Stimulated activated CD4-positive, alpha-beta T cell treated with anti-CD3 and anti-CD28 coated beads, Interleukin-1b, Interleukin-23, amount 100 ng/mL, for 4 hours (primary cell): ENCODE results near the gene FRMD1.

Experiments
- DNase-seq, 2 donors: peaks; one replicate each; pipeline ENCODE4 v3.0.0-alpha.2; 2020; ENCODE audit warnings: low read depth in 2 of 2

The FRMD1 gene

DNA sequence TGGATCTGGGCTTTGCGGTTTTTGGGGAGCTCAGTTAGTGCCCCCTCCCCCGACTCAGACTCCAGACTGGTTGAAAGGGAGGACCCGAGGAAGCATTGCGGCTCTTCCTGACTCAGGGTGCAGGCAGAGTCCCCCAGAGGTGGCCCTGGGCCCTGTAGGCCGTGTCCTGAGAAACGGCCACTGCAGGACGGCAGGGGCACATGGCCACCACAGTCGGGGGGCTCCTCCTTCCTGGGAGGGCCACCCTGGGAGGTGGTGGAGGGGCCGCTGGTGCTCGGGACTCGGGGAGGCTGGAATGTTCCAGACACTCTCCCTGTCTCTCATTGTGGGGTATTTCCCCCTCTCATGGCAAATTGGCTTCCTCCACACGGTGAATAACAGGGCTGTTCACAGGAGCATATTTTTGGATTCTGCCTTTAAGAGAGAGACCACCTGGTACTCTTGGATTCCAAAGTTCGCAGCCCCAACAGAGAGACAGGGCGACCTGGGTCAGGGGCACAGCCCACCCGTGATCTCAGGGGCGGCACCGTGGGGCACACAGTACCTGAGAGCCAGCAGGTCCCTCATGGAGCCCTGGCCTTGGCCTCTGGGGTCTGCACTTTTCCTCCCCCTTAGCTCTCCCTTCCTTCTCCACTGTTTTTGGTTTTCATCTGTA, 35.7 kb downstream of the FRMD1 start:
- no peak for DNase-seq

DNA sequence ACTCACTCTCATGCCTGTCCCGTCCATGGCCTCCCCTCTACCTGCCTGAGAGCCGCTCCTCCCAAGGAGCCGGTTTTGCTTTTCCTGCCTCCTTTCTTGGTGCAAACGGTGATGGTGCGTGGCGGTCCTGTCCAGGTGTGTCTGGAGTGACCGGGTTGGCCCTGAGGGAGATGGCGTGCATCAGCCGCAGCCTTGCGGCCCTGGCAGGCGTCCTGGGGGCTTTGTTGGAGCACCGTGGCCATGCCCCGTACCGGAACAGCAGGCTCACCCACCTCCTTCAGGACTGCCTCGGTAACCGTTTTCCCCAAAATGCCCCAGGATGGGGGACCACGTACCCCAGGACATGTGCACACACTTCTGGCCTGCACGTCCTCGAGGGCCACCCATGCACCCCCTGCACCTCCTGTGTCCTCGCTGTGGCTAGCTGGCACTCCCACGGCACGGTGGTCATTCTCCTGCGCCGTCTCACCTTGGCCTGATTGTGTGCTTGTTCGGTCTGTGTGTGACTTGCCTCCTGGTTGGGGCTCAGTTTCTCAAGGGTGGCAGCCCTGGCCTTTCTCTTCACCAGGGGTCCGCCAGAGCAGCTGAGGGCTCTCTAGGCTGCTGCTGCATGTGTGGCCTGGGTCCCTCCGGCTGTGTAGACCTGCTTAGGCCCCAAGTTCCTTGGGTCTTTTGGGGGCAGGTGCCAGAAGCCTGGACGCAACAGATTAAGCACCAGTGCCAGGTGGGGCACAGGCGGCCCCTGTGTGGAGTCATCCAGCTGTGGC, 36.4 kb downstream of the FRMD1 start:
- no peak for DNase-seq

DNA sequence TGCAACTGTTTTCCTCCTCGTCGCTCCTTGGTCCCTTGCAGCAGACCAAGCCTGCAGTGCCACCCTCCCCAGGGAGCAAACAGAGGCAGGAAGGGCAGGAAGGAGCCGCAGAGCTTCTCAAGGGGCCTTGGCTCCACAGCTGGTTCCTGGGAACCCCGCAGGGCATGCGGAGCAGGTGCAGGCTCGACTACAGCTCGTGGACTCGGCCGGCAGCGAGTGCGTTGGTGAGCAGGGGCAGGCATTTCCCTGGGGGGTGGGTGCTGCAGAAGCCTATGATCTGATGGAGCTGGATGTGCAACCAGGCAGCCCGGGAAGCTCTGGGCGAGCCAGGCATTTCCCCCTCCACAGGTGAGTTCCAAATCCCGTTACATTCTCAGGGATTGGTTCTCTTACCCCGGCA, 37.1 kb downstream of the FRMD1 start:
- DNase-seq = no peak

DNA sequence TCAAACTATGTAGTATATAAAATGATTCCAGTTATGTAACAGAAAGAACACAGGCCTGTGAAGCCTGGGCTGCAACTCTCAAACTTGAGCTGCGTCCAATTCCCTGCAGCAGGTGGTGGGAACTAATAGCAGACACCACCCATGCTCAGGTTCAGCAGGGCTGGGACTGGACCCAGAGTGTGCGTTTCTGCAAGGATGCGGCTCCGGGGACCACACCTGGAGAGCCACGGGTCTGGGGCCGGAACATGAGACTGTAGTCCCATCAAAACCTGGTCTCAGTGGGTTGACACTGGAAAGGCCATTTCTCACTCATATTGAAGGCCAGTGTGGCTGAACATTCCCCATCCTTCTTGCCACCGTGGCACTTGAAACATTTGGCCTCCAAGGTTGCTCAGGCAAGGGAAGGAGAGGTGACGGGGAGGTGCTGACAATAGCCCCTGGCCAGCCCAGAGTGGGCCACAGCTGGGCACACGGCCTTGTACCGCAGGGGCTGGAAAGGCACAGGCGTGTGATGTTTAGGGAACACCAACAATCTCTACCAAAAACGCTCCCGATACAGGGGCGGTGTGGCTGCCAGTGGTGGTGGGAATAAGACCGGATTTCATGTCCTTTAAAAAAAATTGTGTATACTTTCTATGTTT, 38.0 kb downstream of the FRMD1 start:
- DNase-seq = no peak

DNA sequence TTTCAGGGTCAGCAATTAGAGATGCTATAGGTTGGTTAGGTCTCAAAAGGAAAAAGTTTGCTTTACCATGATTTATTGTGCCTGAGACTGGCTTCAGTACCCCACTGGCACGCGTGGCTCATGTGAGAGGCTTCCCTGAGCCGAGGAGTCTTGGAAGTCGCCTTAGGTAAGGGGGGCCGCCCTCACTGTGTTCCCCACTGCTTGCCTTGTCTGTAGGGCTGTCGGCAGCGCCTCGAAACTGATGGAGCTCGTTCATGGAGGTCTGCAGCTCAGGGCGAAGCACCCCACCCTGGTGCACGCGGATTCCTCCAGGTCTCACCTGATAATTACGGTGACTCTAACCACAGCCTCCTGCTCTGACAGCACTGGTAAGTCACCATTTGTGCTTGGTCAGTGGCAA, 39.2 kb downstream of the FRMD1 start:
- no peak for DNase-seq

DNA sequence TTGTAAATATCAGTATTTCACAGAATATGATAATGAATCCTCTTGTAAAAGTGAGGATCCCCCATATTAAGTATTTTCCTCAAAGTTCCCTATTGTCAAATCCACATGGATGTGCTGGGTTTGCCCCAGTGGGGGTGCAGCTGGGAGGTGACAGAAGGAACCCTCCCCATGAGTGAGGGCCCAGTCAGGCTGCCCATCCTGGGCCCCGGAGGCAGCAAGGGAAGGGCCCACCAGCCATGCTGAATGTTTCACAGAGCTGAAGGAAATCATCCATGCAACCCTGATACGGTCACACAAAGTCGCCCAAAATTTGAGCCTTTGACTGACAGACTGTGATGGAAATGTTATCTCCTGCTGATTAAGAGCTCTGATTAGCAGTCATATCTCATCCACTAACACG, 39.7 kb downstream of the FRMD1 start:
- DNase-seq = no peak

DNA sequence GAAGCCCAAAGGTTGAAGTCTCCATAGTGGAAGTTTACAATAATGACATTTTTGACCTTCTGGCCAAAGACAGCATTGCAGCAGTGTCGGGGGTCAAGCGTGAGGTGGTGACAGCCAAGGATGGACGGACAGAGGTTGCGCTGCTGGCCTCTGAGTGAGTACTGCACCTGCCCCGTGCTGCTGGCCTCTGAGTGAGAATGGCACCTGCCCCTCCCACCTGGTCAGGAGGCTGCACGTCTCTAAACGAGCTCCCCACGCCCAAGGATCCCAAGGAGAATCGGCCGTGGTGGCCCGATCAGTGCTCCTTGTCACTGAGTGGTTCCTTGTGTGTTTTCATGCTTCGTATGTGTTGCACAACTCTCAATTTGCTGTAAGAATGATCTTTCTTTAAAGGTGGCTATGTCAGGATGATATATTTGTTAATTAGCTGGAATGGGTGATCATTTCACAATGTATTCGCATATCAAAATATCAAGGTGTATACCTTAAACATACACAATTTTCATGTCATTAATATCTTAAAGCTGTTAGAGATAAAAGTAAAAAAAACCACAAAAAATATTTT, 40.4 kb downstream of the FRMD1 start:
- DNase-seq = no peak

DNA sequence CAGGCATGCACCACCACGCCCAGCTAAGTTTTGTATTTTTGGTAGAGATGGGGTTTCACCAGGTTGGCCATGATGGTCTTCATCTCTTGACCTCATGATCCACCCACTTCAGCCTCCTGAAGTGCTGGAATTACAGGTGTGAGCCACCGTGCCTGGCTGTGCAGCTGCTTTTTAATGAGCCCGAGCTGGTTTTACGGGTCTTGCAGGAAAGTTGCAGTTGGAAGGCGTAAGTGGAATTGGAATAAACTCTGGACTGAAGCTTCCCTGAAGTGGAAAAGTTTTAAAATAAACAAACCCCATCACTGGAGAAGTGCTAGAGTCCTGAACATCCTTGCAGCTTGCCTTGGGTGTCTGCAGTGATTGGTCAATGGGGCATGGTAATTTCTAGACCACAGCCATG, 41.2 kb downstream of the FRMD1 start:
- no peak for DNase-seq

DNA sequence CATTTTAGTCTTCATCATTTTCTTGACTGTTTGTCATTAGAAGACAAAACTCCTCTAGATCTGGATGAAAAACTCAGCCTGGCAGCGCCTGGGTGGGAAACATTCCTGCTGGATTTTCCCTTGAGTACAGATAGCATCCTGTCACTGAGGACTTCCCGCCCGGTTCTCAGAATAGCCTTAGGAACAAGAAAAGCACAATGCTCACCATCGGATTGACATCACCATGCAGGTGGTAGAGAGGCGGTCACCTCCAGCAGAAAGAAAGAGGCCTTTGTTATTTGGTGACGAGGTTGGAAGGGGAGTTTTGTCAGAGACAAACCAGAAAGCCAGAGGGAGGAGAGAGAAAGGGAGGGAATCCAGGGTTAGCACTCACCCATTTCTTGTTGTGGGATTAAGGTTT, 41.8 kb downstream of the FRMD1 start:
- DNase-seq = no peak

DNA sequence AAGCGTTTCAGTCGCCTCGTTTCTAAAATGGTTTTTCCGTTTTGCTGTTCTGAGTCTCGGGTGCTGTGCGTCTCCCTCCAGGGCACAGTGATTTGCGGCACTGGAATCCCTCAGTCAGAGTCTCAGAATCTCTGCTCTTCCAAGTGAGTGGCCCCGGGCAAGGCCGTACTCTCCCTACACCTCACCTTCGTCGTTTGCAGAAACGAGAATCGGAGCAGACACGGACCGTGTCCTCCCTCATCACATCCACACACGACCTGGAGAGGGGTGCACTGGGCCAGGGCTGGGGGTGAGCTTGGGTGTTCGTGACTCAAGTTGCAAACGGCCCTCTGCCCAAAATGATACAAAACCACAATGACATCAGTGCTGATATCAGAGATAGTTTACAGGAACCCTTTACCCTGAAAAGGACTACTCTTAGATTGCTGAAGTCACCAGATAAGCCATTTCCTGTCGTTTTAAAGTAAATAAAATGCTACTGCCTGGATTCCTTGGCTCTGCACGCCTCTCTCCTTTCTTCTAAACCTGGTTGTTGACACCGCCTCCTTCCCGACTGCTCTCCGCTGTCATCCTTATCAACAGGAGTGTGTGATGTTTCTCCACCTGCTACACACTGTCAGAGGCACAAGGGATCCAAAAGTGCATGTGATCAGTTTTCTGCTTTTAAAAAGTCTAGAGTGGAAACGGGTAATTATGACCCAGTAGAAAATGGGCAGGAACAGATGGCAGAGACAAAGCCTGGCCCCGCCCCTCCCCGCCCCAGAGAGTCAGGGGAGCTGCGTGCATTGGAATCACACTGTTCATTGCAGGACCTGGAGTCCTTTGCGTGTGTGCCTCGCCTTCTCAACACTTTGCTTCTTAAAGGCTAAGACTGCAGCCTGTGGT, 43.1 kb downstream of the FRMD1 start:
- DNase-seq = no peak

DNA sequence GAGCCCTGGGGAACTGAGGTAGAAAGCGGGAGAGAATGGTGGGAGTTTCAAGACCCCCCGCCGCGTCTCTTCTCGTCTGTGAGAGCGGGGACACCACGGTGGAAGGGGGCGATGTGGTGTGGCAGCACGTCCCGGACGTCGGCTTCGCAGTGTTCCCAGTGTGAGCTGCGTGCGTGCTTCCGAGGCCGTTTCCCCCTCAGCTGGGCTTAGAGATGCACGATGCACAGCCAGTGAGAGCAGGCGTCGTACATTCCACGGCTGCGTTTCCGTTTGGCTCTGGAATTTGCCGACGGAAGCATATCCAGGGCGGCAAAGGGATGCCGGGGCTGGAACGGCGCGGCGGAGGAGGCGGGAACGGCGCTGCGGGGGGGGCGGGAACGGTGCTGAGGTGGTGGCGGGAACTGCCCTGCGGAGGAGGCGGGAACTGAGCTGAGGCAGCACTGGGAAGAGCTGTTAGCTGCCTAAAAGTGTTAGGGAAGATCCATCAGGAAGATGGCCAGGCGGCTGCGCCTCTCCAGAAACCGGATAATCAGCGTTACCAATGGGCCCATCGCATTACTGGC, 43.8 kb downstream of the FRMD1 start:
- no peak for DNase-seq

DNA sequence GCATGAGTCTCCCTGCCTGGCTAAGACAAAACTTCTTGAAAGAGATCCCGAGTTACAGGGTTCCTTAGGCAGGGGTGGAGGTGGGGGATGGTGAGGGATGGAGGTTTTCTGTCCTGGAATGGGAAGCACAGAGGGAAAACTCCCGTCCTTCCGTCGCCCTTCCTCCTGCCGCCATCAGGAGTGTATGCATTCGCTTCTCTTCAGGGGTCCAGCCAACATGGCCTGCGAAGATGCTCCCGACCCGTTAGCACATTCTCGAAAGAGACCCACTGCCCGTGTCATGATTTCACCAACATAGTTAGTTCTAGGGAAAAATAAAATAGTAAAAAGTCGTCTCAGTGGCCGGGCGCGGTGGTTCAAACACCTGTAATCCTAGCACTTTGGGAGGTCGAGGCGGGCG, 44.5 kb downstream of the FRMD1 start:
- no peak for DNase-seq

DNA sequence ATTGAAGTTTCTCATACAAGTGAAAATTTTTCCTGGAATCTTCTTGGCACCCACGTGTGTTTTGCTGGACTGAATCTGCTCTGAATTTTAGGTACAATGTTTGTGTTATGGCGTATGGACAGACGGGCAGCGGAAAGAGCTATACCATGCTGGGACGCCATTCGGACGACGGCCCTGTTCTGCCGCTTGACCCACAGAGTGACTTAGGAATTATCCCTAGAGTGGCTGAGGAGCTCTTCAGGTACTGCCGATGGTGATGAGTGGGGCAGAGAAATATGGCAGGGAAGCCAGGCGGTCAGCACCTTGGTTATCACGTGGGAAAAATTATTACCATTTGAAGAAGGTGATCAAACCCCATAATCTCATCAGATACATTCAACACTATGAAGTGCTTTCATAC, 45.2 kb downstream of the FRMD1 start:
- DNase-seq = no peak

DNA sequence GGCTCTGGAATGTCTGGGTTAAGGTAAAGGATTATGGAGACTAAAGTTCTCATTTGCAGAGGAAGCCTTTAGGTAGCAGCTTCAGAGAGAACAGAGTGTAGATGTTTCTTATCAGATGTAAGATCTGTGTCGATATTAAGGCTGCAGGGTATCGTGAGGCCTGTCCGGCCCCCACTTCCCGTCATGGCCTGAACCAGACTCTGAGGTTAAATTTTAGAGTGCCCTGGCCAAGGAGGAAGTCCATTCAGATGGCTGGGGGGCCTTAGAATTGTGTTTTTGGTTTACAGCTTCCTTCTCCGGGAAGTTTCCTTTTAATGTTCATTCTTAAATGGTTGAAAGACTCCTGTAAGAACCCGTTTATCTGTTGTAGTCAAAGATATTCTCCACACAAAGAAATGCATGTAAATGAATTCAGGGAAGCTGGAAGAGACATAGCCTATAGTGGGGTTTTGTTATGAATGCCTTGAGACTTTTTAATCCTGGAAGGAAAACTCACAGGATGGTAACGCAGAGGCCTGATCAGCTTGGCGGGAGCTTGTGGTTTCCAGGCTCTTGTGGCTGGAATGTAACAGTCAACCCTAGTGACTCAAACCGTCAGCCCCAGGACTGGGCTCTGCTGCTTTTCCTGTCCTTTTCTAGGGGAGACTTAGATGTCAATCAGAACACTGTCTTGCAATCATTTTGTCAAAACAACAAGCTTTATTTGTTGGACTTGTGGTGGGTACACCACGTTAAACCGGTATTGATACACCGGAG, 46.8 kb downstream of the FRMD1 start:
- no peak for DNase-seq

DNA sequence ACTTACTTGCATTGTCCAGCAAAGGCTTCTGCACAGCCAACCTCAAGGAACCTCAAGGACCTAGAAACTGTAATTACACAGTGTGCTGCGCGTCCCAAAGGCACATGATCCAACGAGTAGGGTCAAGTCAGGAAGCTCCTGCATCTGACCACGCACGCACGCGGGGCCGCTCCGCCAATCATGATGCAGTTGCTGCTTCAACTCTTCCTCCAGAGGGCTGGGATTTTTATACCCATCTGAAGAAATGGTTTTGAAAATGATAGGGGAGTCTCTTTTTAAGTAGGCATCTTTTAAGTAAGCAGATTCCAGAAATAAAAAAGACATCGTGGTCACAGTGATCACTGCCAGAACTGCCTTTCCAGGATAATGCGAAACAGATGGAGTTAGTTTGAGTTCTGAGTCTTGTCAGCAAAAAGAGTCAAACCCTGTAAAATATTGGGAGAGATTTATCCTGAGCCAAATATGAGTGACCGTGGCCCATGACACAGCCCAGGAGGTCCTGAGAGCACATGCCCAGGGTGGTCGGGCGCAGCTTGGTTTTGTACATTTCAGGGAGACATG, 47.5 kb downstream of the FRMD1 start:
- no peak for DNase-seq

DNA sequence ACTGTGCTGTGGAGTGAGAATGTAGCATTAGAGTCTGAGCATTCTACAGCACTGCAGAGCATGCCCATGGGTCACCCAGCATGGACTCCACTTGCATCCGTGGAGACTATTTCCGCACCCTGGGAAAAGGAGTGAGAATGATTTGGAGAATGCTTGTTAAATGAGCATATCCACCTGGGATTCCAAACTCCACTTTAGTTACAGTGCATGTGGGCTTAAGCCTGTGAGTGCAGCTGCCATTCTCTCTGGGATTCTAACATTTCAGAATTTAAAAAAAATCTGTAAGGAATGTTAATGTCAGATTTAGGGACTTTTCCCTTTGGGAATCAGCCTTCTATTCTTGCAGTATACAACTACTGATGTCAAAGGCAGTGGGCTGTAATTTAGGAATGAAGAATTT, 48.1 kb downstream of the FRMD1 start:
- no peak for DNase-seq

DNA sequence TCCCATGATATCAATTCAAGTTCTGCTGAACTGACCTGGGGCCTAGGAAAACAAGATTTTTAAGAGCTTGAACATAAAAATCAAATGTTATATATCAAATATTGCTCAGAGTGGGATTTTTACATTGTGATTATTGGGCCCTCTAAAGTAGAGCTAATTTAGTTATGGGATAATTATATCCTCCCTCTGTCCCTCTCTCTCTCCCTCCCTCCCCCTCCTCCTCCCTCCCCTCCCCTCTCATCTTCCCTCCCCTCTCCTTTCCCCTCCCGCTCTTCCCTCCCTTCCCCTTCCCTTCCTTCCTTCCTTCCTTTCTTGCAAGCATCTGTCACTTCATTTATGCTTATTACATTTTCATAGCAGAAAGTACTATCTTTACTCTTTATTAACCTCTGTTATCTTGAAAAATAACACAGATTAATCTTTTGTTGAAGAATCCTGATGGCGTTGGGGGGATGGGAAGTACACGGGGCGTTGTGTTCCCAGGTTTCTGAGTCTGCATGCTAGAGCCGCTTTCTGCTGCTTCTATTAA, 48.7 kb downstream of the FRMD1 start:
- no peak for DNase-seq

DNA sequence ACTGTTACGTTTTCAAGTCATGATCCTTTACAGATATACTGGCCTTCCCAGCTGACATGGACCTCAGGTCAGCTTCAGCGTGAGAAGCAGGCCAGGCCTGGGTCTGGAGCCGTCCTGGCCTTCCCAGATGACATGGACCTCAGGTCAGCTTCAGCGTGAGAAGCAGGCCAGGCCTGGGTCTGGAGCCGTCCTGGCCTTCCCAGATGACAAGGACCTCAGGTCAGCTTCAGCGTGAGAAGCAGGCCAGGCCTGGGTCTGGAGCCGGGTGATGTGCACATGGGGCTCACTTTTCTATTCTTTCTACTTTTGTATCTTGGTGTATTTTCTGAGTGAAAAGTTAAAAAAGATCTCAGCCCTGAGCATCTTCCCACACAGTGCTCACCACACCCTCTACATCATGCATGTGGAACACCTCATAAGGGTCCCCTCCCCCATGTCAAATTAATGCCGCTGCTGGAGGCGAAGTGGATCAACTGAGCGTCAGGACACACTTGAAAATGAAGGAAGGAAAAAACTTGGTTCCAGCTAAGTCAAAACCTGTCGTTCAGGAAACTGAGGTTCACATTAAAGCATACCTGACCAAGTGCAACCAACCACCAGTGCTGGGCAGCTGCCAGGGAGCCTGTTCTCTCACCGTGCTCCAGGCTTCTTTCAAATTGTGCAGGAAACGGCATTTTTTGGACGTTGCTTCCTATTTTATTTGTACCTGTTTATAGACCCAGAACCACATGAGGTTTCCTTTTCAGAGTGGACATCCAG, 49.4 kb downstream of the FRMD1 start:
- DNase-seq = no peak

DNA sequence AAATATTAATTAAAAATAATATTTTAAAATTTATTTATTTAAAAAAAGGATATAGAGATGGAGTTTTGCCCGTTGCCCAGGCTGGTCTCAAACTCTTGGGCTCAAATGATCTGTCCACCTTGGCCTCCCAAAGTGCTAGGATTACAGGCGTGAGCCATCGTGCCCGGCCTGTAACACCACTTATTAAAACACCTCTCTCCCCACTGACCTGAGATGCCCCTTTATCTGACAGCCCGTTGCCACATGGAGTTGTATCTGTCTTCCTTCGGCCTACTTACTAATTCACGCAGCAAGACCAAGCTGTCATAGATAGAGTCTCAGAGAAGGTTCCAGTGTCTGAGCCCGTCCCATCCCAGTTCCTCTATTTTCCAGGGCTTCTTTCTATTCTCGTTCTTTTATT, 50.8 kb downstream of the FRMD1 start:
- DNase-seq = no peak
